Hepatocyte (in vitro differentiated cells): ENCODE measurements around the gene ARHGAP5. TPM values are rescaled to one million over a fixed set of nuclear protein-coding genes. Genes with fewer than 3 reads are reported as not detected.

Source experiments
- DNase-seq: peaks from one replicate; pipeline ENCODE4 v3.0.0-alpha.2; 2016; ENCODE audit warnings: low spot score
- H2AFZ ChIP-seq: fragments of 200-600 bp; sonication (generic); 2 replicates; pipeline ENCODE4 v1.6.0; 2016; ENCODE audit warnings: antibody characterized with exemption, mild to moderate bottlenecking
- H3K27ac ChIP-seq: fragments of 200-600 bp; sonication (generic); 2 replicates; pipeline ENCODE4 v1.5.1; 2016; ENCODE audit warnings: mild to moderate bottlenecking
- H3K27me3 ChIP-seq: fragments of 200-600 bp; sonication (generic); 2 replicates; pipeline ENCODE4 v1.6.1; 2016
- H3K36me3 ChIP-seq: fragments of 200-600 bp; sonication (generic); replicated peaks from 2 replicates; pipeline ENCODE4 v1.5.1; 2016; ENCODE audit warnings: low read depth; ENCODE audit not compliant: insufficient read depth
- H3K4me1 ChIP-seq: fragments of 200-600 bp; sonication (generic); 2 replicates; pipeline ENCODE4 v1.5.1; 2016; ENCODE audit warnings: mild to moderate bottlenecking, moderate library complexity; ENCODE audit not compliant: insufficient read depth
- H3K4me2 ChIP-seq: fragments of 200-600 bp; sonication (generic); 2 replicates; pipeline ENCODE4 v1.6.0; 2016
- H3K4me3 ChIP-seq: fragments of 200-600 bp; sonication (generic); 2 replicates; pipeline ENCODE4 v1.5.1; 2016; ENCODE audit warnings: mild to moderate bottlenecking
- H3K79me2 ChIP-seq: fragments of 200-600 bp; sonication (generic); 2 replicates; pipeline ENCODE4 v1.6.0; 2017; ENCODE audit warnings: mild to moderate bottlenecking
- H3K9me2 ChIP-seq: fragments of 200-600 bp; sonication (generic); replicated peaks from 2 replicates; pipeline ENCODE4 v1.6.0; 2017; ENCODE audit warnings: mild to moderate bottlenecking; ENCODE audit not compliant: insufficient read depth
- H3K9me3 ChIP-seq: fragments of 200-600 bp; sonication (generic); 2 replicates; pipeline ENCODE4 v1.5.1; 2016; ENCODE audit warnings: low read depth, mild to moderate bottlenecking
- H4K20me1 ChIP-seq: fragments of 200-600 bp; sonication (generic); 2 replicates; pipeline ENCODE4 v1.6.0; 2016; ENCODE audit warnings: mild to moderate bottlenecking; ENCODE audit not compliant: insufficient read depth, poor library complexity, severe bottlenecking
- CTCF ChIP-seq: fragments of 200-600 bp; sonication (generic); IDR thresholded peaks from 2 replicates; pipeline ENCODE4 v1.5.1; 2016; ENCODE audit warnings: antibody characterized with exemption, mild to moderate bottlenecking; ENCODE audit not compliant: poor library complexity
- EZH2 ChIP-seq: fragments of 200-600 bp; sonication (generic); IDR thresholded peaks from 2 replicates; pipeline ENCODE4 v1.6.1; 2016; ENCODE audit warnings: antibody characterized with exemption, mild to moderate bottlenecking, borderline replicate concordance
- EZH2phosphoT487 ChIP-seq: fragments of 200-600 bp; sonication (generic); IDR thresholded peaks from one replicate; pipeline ENCODE4 v1.6.1; 2018; ENCODE audit warnings: antibody characterized with exemption, mild to moderate bottlenecking, low read depth, moderate library complexity; ENCODE audit not compliant: unreplicated experiment, severe bottlenecking
- WGBS: methylation state at CpG from one replicate; pipeline ENCODE4 v1.1.6; 2016; ENCODE audit warnings: low lambda C conversion rate; ENCODE audit errors: missing lambda C conversion rate; 5-methylcytosine and 5-hydroxymethylcytosine counted together
- polyA plus RNA-seq: library from polyadenylated mRNA; unstranded; fragments of >200 nt; fragmentation: Nextera tagmentation; extraction: Ambion mirVana; gene quantifications from 2 replicates; pipeline ENCODE4 v1.2.1, GENCODE V29; 2016
- total RNA-seq: library from RNA; depleted of rRNA; stranded (reverse); fragments of >200 nt; gene quantifications from 2 replicates; pipeline ENCODE4 v1.2.3, GENCODE V29; 2014

ARHGAP5 gene
- total and polyA plus RNA-seq, 2 experiments from 2014 or later: 16.5 to 144 TPM

- Histone ChIP-seq H3K4me2 (peak overlapping the region; percentile 81), H3K4me3 (peak overlapping the region; percentile 59), H2AFZ (no peak overlapping the region), H4K20me1 (peaks cover 57% of the 10 kb centered on the region), H3K9me2 (no peaks in the 10 kb centered on the region), H3K27me3 (no peaks in the 10 kb centered on the region), H3K27ac (peak overlapping the region; percentile 99), H3K4me1 (peaks cover 31% of the 10 kb centered on the region), H3K9me3 (no peaks in the 10 kb centered on the region), H3K36me3 (no peaks in the 10 kb centered on the region), H3K79me2 (peaks cover 79% of the 10 kb centered on the region)
- TF ChIP-seq EZH2 (no peak), CTCF (no peak), EZH2phosphoT487 (no peak)
- no peak for DNase-seq
- WGBS: 34% methylated on average over 4 of the region's 4 CpGs
These were observed 2.2 kb downstream of the ARHGAP5 start for GRCh38 chr14:32079264-32079663.

GRCh38 chr14:32080001-32080510 lies 3.0 kb downstream of the ARHGAP5 start:
- peaks cover 65% of the 10 kb centered on the region for H4K20me1 ChIP-seq
- no peak overlapping the region for H2AFZ ChIP-seq
- no peak for DNase-seq
- no peaks in the 10 kb centered on the region for H3K36me3 ChIP-seq
- peaks cover 36% of the 10 kb centered on the region for H3K4me1 ChIP-seq
- no peaks in the 10 kb centered on the region for H3K9me3 ChIP-seq
- H3K9me2 ChIP-seq: no peaks in the 10 kb centered on the region
- H3K4me3 ChIP-seq: peak overlapping the region; percentile 59
- peaks cover 79% of the 10 kb centered on the region for H3K79me2 ChIP-seq
- TF ChIP-seq EZH2phosphoT487 (no peak), EZH2 (no peak), CTCF (no peak)
- H3K27me3 ChIP-seq: no peaks in the 10 kb centered on the region
- WGBS: 84% methylated on average over 1 of the region's 1 CpG
- H3K27ac ChIP-seq: no peak overlapping the region
- peak overlapping the region; percentile 81 for H3K4me2 ChIP-seq

- H3K4me2 ChIP-seq: peak overlapping the region; percentile 59
- H4K20me1 ChIP-seq: peaks cover 82% of the 10 kb centered on the region
- TF ChIP-seq CTCF (no peak), EZH2phosphoT487 (no peak), EZH2 (no peak)
- peaks cover 44% of the 10 kb centered on the region for H3K4me1 ChIP-seq
- DNase-seq: no peak
- no peaks in the 10 kb centered on the region for H3K36me3 ChIP-seq
- peaks cover 96% of the 10 kb centered on the region for H3K79me2 ChIP-seq
- H3K27me3 ChIP-seq: no peaks in the 10 kb centered on the region
- H2AFZ ChIP-seq: no peak overlapping the region
- H3K4me3 ChIP-seq: no peak overlapping the region
- 82% methylated on average over 7 of the region's 7 CpGs for WGBS
- no peak overlapping the region for H3K27ac ChIP-seq
- no peaks in the 10 kb centered on the region for H3K9me2 ChIP-seq
- H3K9me3 ChIP-seq: no peaks in the 10 kb centered on the region
These were observed 4.8 kb downstream of the ARHGAP5 start for GRCh38 chr14:32081901-32082300.

GRCh38 chr14:32083315-32083624 lies 6.2 kb downstream of the ARHGAP5 start:
- no peaks in the 10 kb centered on the region for H3K36me3 ChIP-seq
- no peaks in the 10 kb centered on the region for H3K9me3 ChIP-seq
- peaks cover 100% of the 10 kb centered on the region for H3K79me2 ChIP-seq
- peak overlapping the region; percentile 59 for H3K4me2 ChIP-seq
- TF ChIP-seq EZH2 (no peak), CTCF (no peak), EZH2phosphoT487 (no peak)
- peak overlapping the region; percentile 56 for H3K27ac ChIP-seq
- peaks cover 45% of the 10 kb centered on the region for H3K4me1 ChIP-seq
- H4K20me1 ChIP-seq: peaks cover 96% of the 10 kb centered on the region
- H3K4me3 ChIP-seq: no peak overlapping the region
- no peak overlapping the region for H2AFZ ChIP-seq
- H3K9me2 ChIP-seq: no peaks in the 10 kb centered on the region
- no peak for DNase-seq
- H3K27me3 ChIP-seq: no peaks in the 10 kb centered on the region
